SH-SY5Y (cell line): ENCODE results near the gene SMCR8.

Experiments used
- GATA2 ChIP-seq: IDR thresholded peaks from 2 replicates; pipeline ENCODE4 v1.6.1; 2011; ENCODE audit warnings: mild to moderate bottlenecking, low read depth, low read length
- GATA3 ChIP-seq: IDR thresholded peaks from 2 replicates; pipeline ENCODE4 v1.6.1; 2011; ENCODE audit warnings: low read depth, mild to moderate bottlenecking, low read length, moderate library complexity

GRCh38 chr17:18300725-18301480, 14.2 kb upstream of the SMCR8 start:
- TF ChIP-seq GATA2 = no peak
- TF ChIP-seq GATA3 = no peak
